Breast epithelium (tissue), 4 donors: ENCODE data around the gene EPX. TPM values are rescaled to one million over a fixed set of nuclear protein-coding genes. Genes with fewer than 3 reads are reported as not detected.

Experiments
- DNase-seq, 2 donors: peaks; one replicate each; pipeline ENCODE4 v3.0.0-alpha.2; 2019; ENCODE audit warnings: low spot score in 2 of 2
- H3K27ac ChIP-seq, 2 donors: fragments of 200-600 bp; sonication (generic) in 1 of 2; one replicate each; pipeline ENCODE4 v1.5.1; 2016 to 2019; ENCODE audit warnings: mild to moderate bottlenecking in 1 of 2
- H3K27me3 ChIP-seq, 2 donors: fragments of 200-600 bp; sonication (generic) in 1 of 2; one replicate each; pipeline versions ENCODE4 v1.5.1 to v1.6.0; 2017 to 2019; ENCODE audit warnings: control low read depth in 1 of 2, mild to moderate bottlenecking in 1 of 2
- H3K36me3 ChIP-seq: fragments of 200-600 bp; one replicate; pipeline ENCODE4 v1.5.1; 2019
- H3K4me1 ChIP-seq, 2 donors: fragments of 200-600 bp; sonication (generic); one replicate each; pipeline ENCODE4 v1.5.1; 2016 to 2019; ENCODE audit warnings: control low read depth in 1 of 2
- H3K4me3 ChIP-seq, 3 donors: fragments of 200-600 bp; sonication (generic); 1 replicate in 2 of 3; 2 replicates in 1 of 3; pipeline ENCODE4 v1.5.1; 2016 to 2019; ENCODE audit warnings: mild to moderate bottlenecking in 3 of 3, moderate library complexity in 2 of 3
- H3K9me3 ChIP-seq, 2 donors: fragments of 200-600 bp; sonication (generic) in 1 of 2; one replicate each; pipeline ENCODE4 v1.5.1; 2016 to 2019; ENCODE audit warnings: control low read depth in 1 of 2
- CTCF ChIP-seq, 3 donors: fragments of 450-650 bp; IDR thresholded peaks; one replicate each; pipeline ENCODE4 v1.5.1; 2016 to 2017; ENCODE audit warnings: antibody characterized with exemption in 3 of 3, mild to moderate bottlenecking in 3 of 3, moderate library complexity in 3 of 3
- POLR2A ChIP-seq: fragments of 450-650 bp; IDR thresholded peaks from one replicate; pipeline ENCODE4 v1.6.1; 2016; ENCODE audit warnings: antibody characterized with exemption, mild to moderate bottlenecking, moderate library complexity
- POLR2AphosphoS5 ChIP-seq, 3 donors: sonication (generic); formaldehyde crosslinking; IDR thresholded peaks; one replicate each; pipeline ENCODE4 v1.6.1; 2017; ENCODE audit warnings: antibody characterized with exemption in 3 of 3
- intact Hi-C: fragments of 100-400 bp; cut with DNase I; formaldehyde crosslinking; loops from one replicate; pipeline ENCODE4 v1.15.1; 2023; ENCODE audit warnings: low total_unique reads
- total RNA-seq, 3 donors: library from RNA; depleted of rRNA; stranded (reverse); fragments of >200 nt; gene quantifications; one replicate each; pipeline ENCODE4 v1.1.0, GENCODE V29; 2016

Gene EPX
- total RNA-seq, 3 donors from 2014 or later, result not detected

GRCh38 chr17:58191241-58191896 is 1.2 kb upstream of the EPX start:
- H3K9me3 ChIP-seq, result no peaks in the 10 kb centered on the region
- DNase-seq, result no peak
- H3K4me1 ChIP-seq, result peaks cover 0 to 5% of the 10 kb centered on the region in 2 donors
- H3K4me3 ChIP-seq, result no peak overlapping the region
- peaks cover 0 to 8% of the 10 kb centered on the region in 2 donors for H3K27me3 ChIP-seq
- intact Hi-C loops, result no loop called here
- H3K36me3 ChIP-seq, result no peaks in the 10 kb centered on the region
- TF ChIP-seq POLR2AphosphoS5 (IDR thresholded peaks at IDR 0.05) (no peak), CTCF (IDR thresholded peaks at IDR 0.05) (no peak), POLR2A (no peak)
- no peak overlapping the region for H3K27ac ChIP-seq

- TF ChIP-seq POLR2AphosphoS5 (IDR thresholded peaks at IDR 0.05) (no peak), POLR2A (no peak), CTCF (IDR thresholded peaks at IDR 0.05) (no peak)
- no peak overlapping the region for H3K27ac ChIP-seq
- intact Hi-C loops, result no loop called here
- H3K27me3 ChIP-seq, result peaks cover 0 to 18% of the 10 kb centered on the region in 2 donors
- H3K4me3 ChIP-seq, result no peak overlapping the region
- H3K36me3 ChIP-seq, result no peaks in the 10 kb centered on the region
- peaks cover 0 to 5% of the 10 kb centered on the region in 2 donors for H3K4me1 ChIP-seq
- H3K9me3 ChIP-seq, result no peaks in the 10 kb centered on the region
- no peak for DNase-seq
Measured at GRCh38 chr17:58193641-58194255, 1.2 kb downstream of the EPX start.

GRCh38 chr17:58195518-58196123 is 3.1 kb downstream of the EPX start:
- Histone ChIP-seq H3K4me3 (no peak overlapping the region), H3K27me3 (peaks cover 0 to 18% of the 10 kb centered on the region in 2 donors), H3K4me1 (no peaks in the 10 kb centered on the region), H3K9me3 (no peaks in the 10 kb centered on the region), H3K27ac (no peak overlapping the region), H3K36me3 (no peaks in the 10 kb centered on the region)
- no peak for DNase-seq
- intact Hi-C loops, result no loop called here
- TF ChIP-seq POLR2AphosphoS5 (IDR thresholded peaks at IDR 0.05) (no peak), POLR2A (no peak), CTCF (IDR thresholded peaks at IDR 0.05) (no peak)

GRCh38 chr17:58196610-58197009 is 4.1 kb downstream of the EPX start:
- TF ChIP-seq POLR2A (no peak), POLR2AphosphoS5 (IDR thresholded peaks at IDR 0.05) (no peak), CTCF (IDR thresholded peaks at IDR 0.05) (no peak)
- Histone ChIP-seq H3K4me1 (no peaks in the 10 kb centered on the region), H3K36me3 (no peaks in the 10 kb centered on the region), H3K9me3 (no peaks in the 10 kb centered on the region), H3K4me3 (no peak overlapping the region), H3K27me3 (peaks cover 0 to 12% of the 10 kb centered on the region in 2 donors), H3K27ac (no peak overlapping the region)
- intact Hi-C loops, result no loop called here
- DNase-seq, result no peak

GRCh38 chr17:58200024-58200633 is 7.6 kb downstream of the EPX start:
- peaks cover 0 to 12% of the 10 kb centered on the region in 2 donors for H3K27me3 ChIP-seq
- TF ChIP-seq POLR2AphosphoS5 (IDR thresholded peaks at IDR 0.05) (no peak), CTCF (IDR thresholded peaks at IDR 0.05) (no peak), POLR2A (no peak)
- no peak overlapping the region for H3K4me3 ChIP-seq
- no peaks in the 10 kb centered on the region for H3K4me1 ChIP-seq
- intact Hi-C loops, result no loop called here
- no peaks in the 10 kb centered on the region for H3K9me3 ChIP-seq
- no peak for DNase-seq
- H3K27ac ChIP-seq, result no peak overlapping the region
- H3K36me3 ChIP-seq, result no peaks in the 10 kb centered on the region
